GM18873 (cell line): ENCODE results near the gene TENT4A.
"Not testable (repeated sequence)": the region's sequence is repeated elsewhere in the genome, so short reads cannot be mapped to it uniquely, and the experiment has no call there.

Experiments
- ATAC-seq: cut with Tn5 transposase; IDR thresholded peaks from one replicate; pipeline ENCODE4 v1.9.1; 2021; ENCODE audit warnings: mild to moderate bottlenecking, moderate library complexity, moderate number of reproducible peaks; ENCODE audit not compliant: unreplicated experiment, low FRiP score

The TENT4A gene

DNA sequence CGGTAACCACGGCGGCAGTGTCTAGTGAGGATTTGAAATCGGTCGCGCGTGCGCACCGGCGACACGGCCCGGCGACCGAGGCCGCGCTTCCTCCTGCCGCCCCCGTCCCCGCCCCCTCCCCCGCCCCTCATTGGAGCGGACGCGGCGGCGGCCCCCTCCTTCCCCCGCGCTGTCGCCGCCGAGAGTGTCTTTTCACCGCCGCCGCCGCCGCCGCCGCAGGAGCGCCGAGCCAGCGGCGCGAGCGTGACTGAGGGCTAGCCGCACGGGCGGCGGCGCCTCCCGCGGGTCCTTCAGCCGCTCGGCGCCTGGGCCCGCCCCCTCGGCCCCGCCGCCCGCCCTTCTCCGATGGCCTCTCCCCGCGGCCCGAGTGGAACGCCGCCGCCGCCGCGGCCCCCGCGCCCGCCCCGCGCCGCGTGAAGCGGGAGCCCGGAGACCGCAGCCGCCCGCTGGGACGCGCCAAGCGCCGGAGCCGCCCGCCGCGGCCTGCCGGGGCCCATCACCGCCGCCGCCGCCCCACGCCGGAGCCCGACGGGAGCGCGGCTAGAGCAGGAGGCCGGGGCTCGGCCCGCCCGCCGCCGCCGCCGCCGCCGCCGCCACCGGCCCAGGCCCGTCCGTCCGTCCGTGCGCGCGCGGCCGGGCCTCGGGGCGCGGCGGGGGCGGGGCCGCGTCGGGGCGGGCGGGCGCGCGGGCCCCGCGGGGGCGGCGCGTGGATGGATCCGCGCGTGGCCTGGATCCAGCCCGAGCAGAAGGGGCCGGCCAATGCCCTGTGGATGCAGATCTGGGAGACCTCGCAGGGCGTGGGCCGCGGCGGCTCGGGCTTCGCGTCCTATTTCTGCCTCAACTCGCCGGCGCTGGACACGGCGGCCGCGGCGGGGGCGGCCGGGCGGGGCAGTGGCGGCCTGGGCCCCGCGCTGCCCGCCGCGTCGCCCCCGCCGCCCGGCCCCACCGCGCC lies at the start of gene TENT4A:
TENT4A (plus strand) TSS at position 159 of the 952 bp plus-strand sequence; CDS start at position 711, 552 bp downstream.
- ATAC-seq: peak; percentile 34

DNA sequence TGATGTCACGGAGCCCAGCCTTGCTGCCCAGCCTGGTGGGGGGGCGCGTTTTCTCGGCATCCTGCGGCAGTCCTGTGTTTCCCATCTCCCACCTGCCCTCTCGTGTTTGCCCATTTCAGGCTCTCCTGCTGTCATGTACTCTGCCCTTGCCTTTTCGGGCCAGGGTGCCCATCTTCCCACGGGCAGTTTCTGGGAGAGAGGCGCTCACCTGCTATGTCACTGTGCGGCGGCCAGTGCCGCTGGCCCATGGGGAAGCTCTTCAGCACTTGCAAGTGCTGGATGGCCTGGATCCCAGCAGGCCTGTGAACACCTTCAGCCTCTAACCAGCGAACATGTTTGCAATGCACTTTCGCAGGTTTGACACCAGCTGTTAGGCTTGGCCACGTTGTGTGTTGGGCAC lies 46.5 kb upstream of the TENT4A start:
- ATAC-seq: no peak

DNA sequence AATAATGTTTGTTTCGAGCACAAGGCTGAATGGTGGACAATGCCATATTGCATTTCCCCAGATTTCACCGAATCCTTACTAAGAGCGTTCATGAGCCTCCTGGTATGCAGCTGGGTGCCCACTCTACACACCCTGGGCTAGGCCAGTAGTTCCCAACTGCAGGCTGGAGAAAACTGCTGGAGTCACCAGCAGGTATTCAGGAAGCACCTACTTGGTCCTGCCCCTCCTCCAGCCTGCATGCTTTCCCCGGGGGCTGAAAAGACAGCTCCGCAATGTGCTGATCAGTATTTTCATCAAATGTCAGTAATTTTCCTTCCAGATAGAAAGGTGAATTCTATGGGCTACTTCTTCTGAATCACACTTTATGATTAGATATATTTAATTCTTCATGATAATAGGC lies 45.6 kb upstream of the TENT4A start:
- ATAC-seq: no peak

DNA sequence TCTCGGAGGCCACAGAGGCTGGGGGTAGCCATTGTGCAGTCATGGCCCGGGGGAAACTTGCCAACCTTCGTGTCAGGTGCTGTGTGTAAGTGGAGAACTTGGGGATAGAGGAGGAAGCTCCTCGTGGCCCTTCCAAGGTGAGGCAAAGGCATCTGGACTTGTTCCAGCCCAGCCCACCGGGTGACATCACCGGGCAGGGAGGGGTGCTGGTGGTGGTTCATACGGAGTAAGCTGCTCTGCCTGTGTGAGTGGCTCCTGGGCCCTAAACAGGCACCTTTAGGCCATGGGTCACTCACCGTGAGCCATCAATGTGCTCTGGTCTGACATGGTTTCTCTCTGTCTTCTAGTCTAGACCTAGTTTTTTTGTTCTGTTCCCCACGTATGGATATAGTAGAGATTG lies 44.5 kb upstream of the TENT4A start:
- ATAC-seq: not testable (repeated sequence)

- ATAC-seq: no peak
Measured at GRCh38 chr5:6673031-6673430, 40.2 kb upstream of the TENT4A start.

DNA sequence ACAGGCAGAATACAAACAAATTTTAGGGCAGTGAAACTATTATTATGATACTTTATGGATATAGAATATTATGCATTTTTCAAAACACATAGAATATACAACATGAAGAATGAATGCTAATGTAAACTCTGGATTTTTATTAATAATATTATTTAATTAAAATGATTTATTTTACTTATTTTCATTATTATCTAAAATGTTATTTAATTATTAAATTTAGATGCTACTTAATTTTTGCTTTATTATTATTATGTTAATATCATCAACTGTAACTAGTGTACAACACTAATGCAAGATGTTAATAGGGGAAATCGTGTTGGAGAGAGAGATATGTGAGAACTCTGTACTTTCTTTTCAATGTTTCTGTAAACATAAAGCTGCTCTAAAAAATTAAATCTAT lies 39.3 kb upstream of the TENT4A start:
- ATAC-seq: no peak

DNA sequence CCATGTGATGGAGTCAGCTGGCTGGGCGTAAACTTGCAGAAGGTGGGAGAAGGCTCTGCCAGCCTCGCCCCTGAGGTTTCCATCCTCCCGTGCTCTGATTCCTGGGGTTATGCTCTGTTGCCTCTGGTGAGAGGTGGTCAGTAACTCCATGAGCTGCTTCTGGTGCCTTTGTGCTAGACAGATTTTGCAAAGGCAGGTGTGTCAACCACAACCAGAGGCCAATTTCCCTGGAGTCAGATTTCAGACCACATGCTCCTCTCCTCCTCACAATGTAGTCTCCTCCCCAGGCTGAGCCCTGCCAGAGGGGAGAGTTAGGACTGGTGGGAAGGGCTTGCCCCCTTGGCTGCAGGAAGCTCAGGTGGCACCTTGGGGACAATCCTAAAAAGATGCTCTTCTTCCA lies 38.8 kb upstream of the TENT4A start:
- no peak for ATAC-seq

DNA sequence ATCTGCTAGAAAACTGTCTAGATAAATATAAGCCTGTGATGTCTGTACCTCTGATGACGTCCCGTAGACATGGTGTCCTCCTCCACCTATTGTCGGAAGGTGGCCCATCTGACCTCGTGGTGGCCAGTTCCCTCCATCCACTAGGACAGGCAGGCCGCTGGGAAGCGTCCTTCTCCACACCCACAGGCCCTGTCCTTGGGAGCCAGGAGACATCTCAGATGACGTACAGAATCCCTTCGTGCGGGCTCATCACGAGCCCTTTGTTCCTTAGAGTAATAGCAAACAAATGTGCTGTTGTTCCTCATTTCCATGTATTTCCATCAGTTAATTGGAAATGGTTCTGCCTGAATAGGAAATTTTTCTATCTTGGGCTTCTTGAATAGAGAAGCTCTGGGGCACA lies 38.3 kb upstream of the TENT4A start:
- ATAC-seq: no peak

DNA sequence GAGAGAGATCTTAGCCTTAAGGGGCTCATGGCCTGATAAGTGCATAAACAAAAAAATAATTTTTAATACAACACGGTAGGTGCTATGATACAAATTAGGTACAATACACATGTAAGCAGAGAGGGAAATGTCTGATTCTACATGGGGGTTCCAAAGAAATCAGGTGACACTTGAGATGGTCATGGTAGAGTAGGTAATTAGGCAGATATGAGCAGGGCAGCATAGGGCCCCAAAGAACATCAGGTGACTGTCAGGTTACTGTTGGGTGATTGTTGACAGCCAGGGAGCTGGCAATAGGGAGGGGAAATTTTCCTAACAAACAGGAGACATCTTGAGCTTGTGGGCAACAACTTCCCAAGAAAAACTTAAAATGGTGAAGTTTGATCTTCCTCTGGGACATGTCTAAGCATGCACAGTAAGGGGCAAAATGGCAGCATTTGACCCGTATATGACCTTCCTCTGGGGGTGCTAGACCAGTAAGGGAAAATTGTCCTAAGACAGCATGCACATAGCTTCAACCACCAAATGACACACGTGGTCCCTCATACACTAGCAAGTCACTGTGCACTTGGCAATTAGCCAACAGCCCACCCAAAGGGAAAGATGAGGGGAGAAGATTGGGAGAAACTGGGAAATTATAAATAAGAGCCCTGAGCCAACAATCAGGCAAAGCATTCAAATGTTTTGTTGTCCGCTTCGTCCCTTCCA lies 37.3 kb upstream of the TENT4A start:
- no peak for ATAC-seq

DNA sequence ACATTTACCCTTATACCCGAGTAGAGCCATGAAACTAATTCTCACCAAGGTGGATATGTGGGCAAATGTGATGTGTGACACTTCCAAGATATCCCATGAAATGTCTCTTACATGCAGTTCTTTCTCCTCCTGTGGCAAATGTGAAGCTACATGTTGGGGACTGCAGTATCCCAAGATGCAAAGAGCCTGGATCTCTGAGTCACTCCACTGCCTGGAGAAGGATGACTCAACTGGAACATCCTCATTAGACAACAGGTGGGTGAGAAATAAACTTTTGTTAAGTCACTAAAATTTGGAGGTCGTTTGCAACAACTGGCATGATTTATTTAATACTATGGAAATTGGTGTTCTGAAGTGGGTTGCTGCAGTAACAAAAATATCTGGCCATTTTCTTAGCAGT lies 36.5 kb upstream of the TENT4A start:
- ATAC-seq: no peak

GRCh38 chr5:6678385-6678784 lies 34.8 kb upstream of the TENT4A start:
- no peak for ATAC-seq

GRCh38 chr5:6680922-6681321 lies 32.3 kb upstream of the TENT4A start:
- no peak for ATAC-seq

GRCh38 chr5:6681682-6682081 lies 31.6 kb upstream of the TENT4A start:
- no peak for ATAC-seq

DNA sequence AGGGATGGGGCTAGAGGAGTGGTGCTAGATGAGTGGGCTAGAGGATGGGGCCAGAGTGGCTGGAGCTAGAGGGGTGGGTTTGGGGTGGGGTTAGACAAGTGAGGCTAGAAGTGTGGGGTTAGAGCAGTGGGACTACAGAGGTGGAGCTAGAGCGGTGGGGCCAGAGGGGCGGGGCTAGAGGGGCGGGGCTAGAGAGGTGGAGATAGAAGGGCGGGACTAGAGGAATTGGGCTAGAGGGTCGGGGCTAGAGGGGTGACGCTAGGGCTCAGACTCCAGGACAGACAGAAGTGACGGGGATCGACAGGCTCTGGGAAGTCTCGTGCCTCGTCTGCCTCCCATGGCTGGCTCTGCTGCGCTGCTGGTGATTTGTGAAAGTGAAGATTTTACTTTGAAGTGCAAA lies 31.0 kb upstream of the TENT4A start:
- ATAC-seq: no peak

- no peak for ATAC-seq
Measured at GRCh38 chr5:6683241-6683640, 30.0 kb upstream of the TENT4A start.

GRCh38 chr5:6684075-6684474 lies 29.2 kb upstream of the TENT4A start:
- no peak for ATAC-seq

DNA sequence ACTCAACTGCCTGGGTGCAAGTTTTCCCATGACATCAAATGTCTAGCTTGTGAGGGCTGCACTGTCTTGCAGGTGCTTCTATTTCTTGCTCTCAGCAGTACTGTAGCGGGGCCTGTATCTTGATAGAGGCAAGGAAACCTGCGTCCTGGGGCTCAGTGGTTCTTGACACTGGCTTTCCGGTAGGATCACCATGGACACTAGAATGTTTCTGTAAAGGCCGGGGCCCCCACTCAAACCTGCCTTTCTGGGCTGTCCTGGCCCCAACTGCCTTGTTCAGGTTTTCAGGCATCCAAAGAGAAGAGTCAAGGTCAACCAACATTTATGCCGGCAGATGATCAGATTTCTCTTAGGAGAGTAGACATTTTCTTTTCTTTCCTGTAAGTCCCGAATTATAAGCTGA lies 26.7 kb upstream of the TENT4A start:
- no peak for ATAC-seq

GRCh38 chr5:6686915-6687409 lies 26.3 kb upstream of the TENT4A start:
- no peak for ATAC-seq

- ATAC-seq: no peak
Measured at GRCh38 chr5:6687505-6687904, 25.7 kb upstream of the TENT4A start.

GRCh38 chr5:6692906-6693305 lies 20.3 kb upstream of the TENT4A start:
- ATAC-seq: no peak

DNA sequence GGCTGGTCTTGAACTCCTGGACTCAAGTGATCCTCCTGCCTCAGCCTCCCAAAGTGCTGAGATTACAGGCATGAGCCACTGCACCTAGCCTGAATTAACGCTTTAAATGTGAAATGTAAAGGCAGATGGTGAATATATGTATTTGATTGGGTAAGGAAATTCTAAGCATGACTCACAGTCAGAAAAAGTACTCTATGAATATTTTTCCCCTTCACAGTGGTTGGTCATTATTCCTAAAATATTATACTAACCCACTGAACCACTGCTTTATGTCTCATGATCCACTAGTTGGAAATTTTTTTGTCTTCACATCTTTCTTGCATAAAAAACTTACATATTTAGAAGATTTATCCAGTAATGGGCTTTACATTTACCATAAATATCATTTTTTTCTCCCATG lies 14.5 kb upstream of the TENT4A start:
- ATAC-seq: no peak

- ATAC-seq: no peak
Measured at GRCh38 chr5:6699357-6699756, 13.9 kb upstream of the TENT4A start.
